ENCODE results near the gene FANCF.

FANCF gene

GRCh38 chr11:22624742-22625447 lies 728 bp downstream of the FANCF start:
- DNase-seq: peak; percentile 91 to 94

- no peak for DNase-seq
Measured at GRCh38 chr11:22617868-22618267, 7.8 kb downstream of the FANCF start.

- DNase-seq: no peak
Measured at GRCh38 chr11:22603933-22604332, 21.7 kb downstream of the FANCF start.

GRCh38 chr11:22602504-22602903 lies 23.1 kb downstream of the FANCF start:
- no peak for DNase-seq

- no peak for DNase-seq
Measured at GRCh38 chr11:22599458-22599857, 26.2 kb downstream of the FANCF start.

- no peak for DNase-seq
Measured at GRCh38 chr11:22597062-22597461, 28.6 kb downstream of the FANCF start.

GRCh38 chr11:22584976-22585375 lies 40.6 kb downstream of the FANCF start:
- no peak for DNase-seq

GRCh38 chr11:22583963-22584492 lies 41.6 kb downstream of the FANCF start:
- no peak for DNase-seq

GRCh38 chr11:22582151-22582410 lies 43.5 kb downstream of the FANCF start:
- no peak for DNase-seq

- DNase-seq: no peak
Measured at GRCh38 chr11:22581354-22582150, 44.1 kb downstream of the FANCF start.

- no peak for DNase-seq
Measured at GRCh38 chr11:22577854-22578253, 47.8 kb downstream of the FANCF start.

Measured in NCI-H526 (cell line).